GM19324 (cell line): Measurements from ENCODE around the gene SRRM4.
"Not testable (repeated sequence)": the region's sequence is repeated elsewhere in the genome, so short reads cannot be mapped to it uniquely, and the experiment has no call there.

Source experiments
- ATAC-seq: cut with Tn5 transposase; IDR thresholded peaks from one replicate; pipeline ENCODE4 v1.9.1; 2021; ENCODE audit warnings: mild to moderate bottlenecking, moderate library complexity; ENCODE audit not compliant: unreplicated experiment, low FRiP score

The SRRM4 gene

DNA sequence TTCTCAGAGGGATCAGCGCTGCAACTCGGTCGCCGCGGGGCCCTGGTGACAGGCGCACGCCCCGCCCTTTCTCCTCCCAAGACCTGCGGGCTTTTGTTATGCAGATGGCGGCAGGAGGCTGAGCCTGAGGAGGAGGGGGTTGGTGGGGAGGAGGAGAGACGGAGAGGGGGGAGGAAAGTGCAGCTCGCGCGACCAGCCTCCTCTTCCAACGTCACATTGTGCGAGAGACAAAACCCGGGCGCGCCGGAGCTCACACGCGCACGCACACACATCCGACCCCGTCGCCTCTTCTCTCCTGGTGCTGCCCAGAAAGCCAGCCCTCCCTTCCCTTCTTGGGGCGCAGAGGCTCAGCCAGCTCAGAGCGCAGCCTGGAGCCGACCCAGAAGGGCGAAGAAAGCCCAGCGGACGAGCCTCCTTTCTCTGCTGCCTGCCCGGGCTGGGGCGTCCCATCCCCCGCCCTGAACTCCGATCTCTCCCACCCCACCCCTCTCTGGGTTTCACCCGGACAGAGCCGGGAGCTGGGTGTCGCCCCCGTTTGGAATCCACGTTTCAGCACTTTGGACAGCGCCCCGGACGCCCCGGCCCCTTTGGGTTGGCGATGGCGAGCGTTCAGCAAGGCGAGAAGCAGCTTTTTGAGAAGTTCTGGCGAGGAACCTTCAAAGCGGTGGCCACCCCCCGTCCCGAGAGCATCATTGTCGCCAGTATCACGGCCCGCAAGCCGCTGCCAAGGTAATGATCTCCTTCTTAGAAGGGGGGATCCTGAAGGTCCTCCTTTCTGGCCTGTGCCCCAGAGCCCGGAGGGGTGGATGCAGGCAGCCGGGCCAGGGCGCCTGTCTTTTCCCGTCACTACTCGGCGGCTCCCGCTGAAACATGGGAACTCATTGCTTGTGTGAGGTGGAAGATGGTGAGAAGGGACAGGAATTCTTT lies at the start of gene SRRM4:
Gene SRRM4 (plus strand): TSS at position 257 of the 927 bp plus-strand sequence. CDS start 342 bp downstream, at position 599.
- no peak for ATAC-seq

GRCh38 chr12:118946256-118946655 lies 35.1 kb upstream of the SRRM4 start:
- no peak for ATAC-seq

DNA sequence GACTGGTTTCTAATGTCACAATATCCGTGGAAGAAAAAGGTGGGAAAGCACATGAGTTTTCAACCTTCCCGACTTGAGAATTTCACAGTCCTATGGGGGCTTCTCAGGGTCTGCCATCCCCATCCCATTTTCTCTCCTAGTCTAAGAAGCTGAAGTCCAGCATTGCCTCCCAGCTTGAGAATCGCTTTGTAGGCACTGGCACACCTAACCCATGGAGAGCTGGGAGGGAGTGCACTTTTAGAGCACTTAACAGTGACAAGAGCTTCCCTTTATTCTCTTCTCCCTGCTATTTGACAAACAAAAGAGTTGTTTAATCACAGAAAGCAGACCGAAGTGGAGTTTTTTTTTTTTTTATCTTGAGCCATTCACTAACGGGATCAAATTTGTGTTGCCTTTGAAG lies 22.8 kb upstream of the SRRM4 start:
- no peak for ATAC-seq

DNA sequence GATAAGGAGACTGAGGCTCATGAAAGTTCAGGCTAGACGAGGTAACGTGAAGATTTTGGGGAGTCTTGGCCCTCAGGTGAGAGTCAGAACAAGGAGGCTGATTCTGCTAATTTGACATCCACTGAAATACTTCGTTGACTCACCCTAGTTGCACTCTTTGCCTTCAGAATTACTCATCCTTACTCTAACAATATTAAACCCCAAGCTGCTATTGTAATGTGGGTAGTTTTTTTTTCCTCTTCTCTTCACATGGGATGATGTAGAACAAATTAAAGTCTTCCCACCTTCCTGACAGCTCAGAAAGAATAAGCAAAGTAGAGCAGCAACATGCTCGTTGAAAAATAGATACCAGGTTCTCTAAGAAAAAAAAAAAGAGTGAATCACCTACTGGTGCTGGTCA lies 22.0 kb upstream of the SRRM4 start:
- ATAC-seq, result no peak

DNA sequence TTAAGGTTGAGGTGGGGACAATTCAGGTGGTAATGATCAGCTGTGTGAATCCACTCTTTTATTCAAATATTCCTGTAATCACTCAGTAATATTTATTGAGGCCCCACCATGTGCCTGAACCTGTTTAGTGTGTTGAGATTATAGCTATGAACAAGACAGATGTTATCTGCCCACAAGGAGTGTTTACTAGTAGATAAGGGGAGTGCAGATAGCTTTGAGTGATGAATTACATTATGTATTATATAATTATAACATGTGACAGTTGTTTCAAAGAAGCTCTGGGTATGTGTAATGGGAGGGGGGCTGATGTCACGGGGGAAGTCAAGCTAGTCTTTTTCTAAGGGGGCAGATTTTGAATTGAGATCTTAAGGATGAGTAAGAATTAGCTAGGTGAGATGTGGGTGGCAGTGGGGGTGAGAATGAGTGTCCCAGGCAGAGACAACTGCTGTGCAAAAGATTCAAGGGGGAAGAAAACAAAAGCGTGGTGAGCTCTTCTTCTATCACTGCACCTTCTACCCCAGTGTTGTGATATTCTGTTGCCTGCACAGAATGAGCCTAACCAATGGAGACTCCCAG lies 21.3 kb upstream of the SRRM4 start:
- ATAC-seq, result no peak

- ATAC-seq, result no peak
These were observed 20.5 kb upstream of the SRRM4 start for GRCh38 chr12:118960865-118961264.

- no peak for ATAC-seq
These were observed 16.4 kb upstream of the SRRM4 start for GRCh38 chr12:118964988-118965387.

GRCh38 chr12:118970856-118971255 lies 10.5 kb upstream of the SRRM4 start:
- ATAC-seq, result no peak

GRCh38 chr12:118972982-118973381 lies 8.4 kb upstream of the SRRM4 start:
- no peak for ATAC-seq

GRCh38 chr12:118979763-118980406 lies 1.5 kb upstream of the SRRM4 start:
- ATAC-seq, result no peak

DNA sequence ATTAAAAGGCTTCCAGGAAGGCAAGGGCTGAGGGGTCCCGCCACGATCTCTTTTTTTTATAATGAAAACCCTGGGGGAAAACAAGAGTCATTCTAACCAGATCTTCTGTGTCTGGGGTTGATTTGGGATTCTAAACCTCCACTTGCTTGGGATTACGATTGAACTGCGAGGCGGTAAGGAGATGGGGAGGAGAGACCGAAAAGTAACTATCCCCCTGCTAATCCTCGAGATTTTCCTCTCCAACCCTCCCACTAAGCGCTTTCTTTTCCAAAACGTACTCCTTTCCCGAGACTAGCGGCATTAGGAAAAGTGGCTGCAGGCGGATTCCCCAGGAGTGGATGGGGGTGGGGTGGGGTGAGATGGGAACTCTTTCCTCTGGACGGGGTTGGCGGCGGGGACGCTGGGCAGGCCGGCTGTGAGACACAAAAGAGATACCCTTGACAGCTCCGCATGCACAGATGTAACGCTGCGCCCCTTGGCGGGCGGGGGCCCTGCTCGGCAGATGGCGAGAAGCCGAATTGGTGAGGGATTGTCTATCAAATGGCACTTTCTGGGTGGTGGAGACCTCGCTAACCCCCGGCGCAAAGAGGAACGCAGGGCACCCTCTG lies 830 bp upstream of the SRRM4 start:
- ATAC-seq, result no peak

DNA sequence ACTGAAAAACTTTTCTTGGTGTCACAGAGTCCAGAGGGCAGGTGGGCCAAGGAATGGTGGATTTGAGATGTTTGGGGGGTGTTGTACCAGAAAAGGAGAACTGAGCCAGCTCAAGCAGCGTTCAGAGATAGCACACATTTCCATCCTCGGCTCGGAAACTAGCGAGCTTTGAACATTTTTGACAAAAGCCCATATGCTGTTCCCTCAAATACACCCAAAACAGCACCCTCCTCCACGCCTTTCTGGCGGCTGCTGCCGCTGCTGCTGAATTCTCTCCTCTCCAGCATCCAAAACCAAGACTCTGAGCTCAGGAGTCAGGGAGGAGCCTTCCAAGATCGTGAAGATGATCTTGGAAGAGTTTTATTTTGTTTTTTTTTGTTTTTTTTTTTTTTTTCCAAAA lies 961 bp downstream of the SRRM4 start:
- no peak for ATAC-seq

- no peak for ATAC-seq
These were observed 1.8 kb downstream of the SRRM4 start for GRCh38 chr12:118982984-118983761.

DNA sequence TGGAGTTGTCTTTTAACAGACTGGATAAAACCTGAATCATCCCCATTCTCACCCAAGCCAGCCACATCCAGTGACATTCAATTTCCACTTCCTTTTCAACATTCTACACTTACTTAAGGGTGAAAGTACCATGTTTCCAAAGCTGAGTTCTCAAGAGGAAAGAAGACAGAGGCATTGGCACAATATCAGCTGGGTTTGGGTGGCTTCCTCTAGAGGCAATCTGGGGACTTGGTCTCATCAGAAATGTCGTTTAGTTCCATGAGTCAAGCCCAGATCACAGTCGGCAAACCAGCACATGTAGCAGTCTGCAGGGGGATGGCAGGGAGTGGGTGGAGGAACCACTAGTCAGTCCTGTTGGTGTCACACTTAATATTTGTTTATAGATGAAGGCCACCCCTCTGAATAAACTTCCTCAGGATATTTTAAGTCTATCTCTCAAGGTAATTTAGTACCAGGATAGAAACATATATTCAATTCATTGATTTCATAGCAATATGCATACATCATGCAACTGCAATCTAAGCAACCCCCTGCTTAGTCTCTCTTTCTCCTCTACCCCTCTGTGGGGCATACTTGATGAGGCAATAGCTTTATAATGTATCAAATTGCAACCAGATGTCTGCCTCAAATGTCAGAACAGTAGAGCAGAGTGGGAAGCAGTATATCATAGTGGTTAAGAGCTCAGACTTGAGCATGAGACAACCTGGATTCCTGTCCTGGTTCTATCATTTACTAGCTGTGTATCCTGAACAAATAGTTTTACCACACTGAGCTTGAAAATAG lies 3.0 kb downstream of the SRRM4 start:
- no peak for ATAC-seq

DNA sequence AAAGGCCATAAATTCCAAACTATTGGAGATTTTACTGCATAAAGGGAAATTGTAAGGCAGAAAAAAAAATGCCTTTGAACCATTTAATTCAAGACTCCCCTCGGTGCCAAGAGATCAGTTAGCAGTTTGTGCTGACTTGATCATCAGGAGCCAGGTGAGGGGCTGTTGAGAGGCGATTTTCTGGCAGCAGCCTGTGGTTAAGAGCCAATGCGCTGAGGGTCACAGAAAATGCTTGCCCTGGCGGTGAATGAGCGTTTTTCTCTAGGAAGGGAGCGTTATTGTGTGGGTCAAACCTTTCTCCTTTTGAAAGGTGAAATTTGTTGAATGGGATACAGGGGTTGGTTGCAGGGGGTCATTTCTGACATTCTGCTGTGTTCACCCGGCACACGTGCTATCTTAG lies 4.7 kb downstream of the SRRM4 start:
- no peak for ATAC-seq

- no peak for ATAC-seq
These were observed 17.8 kb downstream of the SRRM4 start for GRCh38 chr12:118999107-118999506.

DNA sequence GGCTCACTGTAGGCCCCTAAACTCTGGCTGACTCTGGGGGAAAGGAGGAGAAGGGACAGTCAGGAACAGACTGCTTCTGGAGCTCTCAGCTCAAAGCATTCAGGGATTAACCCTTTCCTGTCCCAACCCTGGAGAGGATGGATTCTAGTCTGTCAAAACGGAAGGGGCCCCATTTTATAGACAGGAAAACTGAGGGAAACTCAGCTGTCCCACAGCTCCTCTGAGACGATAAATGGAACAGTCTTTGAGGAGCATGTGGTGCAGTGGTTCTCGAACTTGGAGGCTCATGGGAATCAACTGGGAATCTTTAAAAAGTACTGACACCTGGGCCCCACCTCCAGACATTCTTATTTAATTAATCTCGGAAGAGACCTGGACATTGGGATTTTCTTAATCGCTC lies 23.7 kb downstream of the SRRM4 start:
- no peak for ATAC-seq

DNA sequence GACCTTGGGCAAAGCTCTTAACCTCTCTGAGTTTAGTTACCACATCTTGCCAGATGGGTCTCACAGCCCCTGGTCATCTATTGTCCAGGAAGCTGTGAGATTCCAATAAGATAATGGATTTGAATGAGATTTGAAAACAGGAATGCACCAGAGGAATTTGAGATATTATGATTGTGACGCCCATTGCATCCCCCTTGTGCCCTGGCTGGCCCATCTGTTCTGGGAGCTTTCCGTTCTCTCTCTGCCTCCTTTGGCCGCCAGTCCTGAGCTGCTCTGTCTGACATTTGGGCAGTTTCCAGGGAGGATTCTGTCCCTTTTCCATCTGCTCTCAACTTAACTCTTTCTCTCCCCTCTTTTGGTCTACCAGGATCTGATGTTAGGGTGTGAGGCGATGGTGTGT lies 24.6 kb downstream of the SRRM4 start:
- no peak for ATAC-seq

DNA sequence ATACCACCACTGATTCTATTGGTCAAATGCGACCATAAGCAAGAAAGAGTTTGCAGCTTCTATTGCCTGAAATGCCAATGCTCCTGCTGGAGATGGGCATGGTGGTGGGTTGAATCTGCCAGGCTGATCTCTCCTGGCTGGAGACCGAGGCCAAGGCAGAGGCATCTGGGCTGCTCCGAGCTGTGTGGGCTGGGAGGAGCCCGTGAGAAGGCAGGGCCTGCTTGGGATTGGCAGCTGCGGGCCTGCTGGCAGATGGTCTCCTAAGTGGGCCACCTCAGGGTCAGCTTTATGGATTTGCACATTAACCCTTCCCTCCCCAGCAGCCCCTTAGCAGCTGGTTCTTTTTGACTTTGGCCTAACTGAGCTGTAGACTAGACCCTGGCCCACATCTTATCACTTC lies 25.4 kb downstream of the SRRM4 start:
- no peak for ATAC-seq

- ATAC-seq, result not testable (repeated sequence)
These were observed 26.9 kb downstream of the SRRM4 start for GRCh38 chr12:119008273-119008672.
